SK-N-SH (cell line): ENCODE measurements around the gene EBF3. TPM values are rescaled to one million over a fixed set of nuclear protein-coding genes. Genes with fewer than 3 reads are reported as not detected.

Experiments
- CTCF ChIA-PET: fragments of 300-600, 350-600 bp; formaldehyde crosslinking; extraction: SDS; loops from one replicate; lab custom pipeline; 2021; lab: Yijun Ruan, JAX
- POLR2A ChIA-PET: fragments of 350-600 bp; sonication (Branson Sonifier 250); formaldehyde crosslinking; extraction: SDS; loops from one replicate; lab custom pipeline; 2020; ENCODE audit warnings: antibody characterized with exemption, inconsistent platforms; lab: Yijun Ruan, JAX
- DNase-seq: peaks from one replicate; pipeline ENCODE4 v3.0.0; 2012
- H2AFZ ChIP-seq: fragments of 200-600 bp; sonication (generic); 2 replicates; pipeline ENCODE4 v1.8.1; 2016; ENCODE audit warnings: antibody characterized with exemption, mild to moderate bottlenecking, low read depth
- H3F3A ChIP-seq: fragments of 200-600 bp; sonication (generic); replicated peaks from 2 replicates; pipeline ENCODE3; 2016; ENCODE audit warnings: antibody characterized with exemption, mild to moderate bottlenecking; ENCODE audit not compliant: insufficient read depth
- H3K27ac ChIP-seq, 2 experiments: fragments of 200-500 bp in 1 of 2; fragments of 200-600 bp in 1 of 2; sonication (Bioruptor generic) in 1 of 2; sonication (generic), shearing (Covaris generic) in 1 of 2; 2 replicates each; pipeline versions ENCODE4 v1.5.1 to v1.6.1; 2014 to 2016; ENCODE audit warnings: low read depth in 2 of 2, inconsistent platforms in 1 of 2, low read length in 1 of 2, mild to moderate bottlenecking in 1 of 2, mixed read lengths in 1 of 2
- H3K27me3 ChIP-seq: fragments of 200-600 bp; sonication (generic), shearing (Covaris generic); 2 replicates; pipeline ENCODE4 v1.6.1; 2016; ENCODE audit warnings: mixed run types; ENCODE audit not compliant: insufficient read depth
- H3K36me3 ChIP-seq, 2 experiments: fragments of 200-500 bp in 1 of 2; fragments of 200-600 bp in 1 of 2; sonication (Bioruptor generic) in 1 of 2; sonication (generic) in 1 of 2; replicated peaks in 1 of 2; 2 replicates each; pipeline versions ENCODE3 to v1.5.1; 2014 to 2016; ENCODE audit warnings: low read length in 1 of 2, mild to moderate bottlenecking in 1 of 2; ENCODE audit not compliant: insufficient read depth in 2 of 2, control insufficient read depth in 1 of 2
- H3K4me1 ChIP-seq, 2 experiments: fragments of 200-500 bp in 1 of 2; fragments of 200-600 bp in 1 of 2; sonication (Bioruptor generic) in 1 of 2; sonication (generic), shearing (Covaris generic) in 1 of 2; 2 replicates each; pipeline versions ENCODE4 v1.5.1 to v1.6.1; 2014 to 2016; ENCODE audit warnings: low read depth in 1 of 2, low read length in 1 of 2, mixed run types in 1 of 2; ENCODE audit not compliant: insufficient read depth in 2 of 2, control insufficient read depth in 1 of 2
- H3K4me2 ChIP-seq: fragments of 200-600 bp; sonication (generic), shearing (Covaris generic); 2 replicates; pipeline ENCODE4 v1.6.1; 2017; ENCODE audit warnings: mixed run types
- H3K4me3 ChIP-seq, 2 experiments: fragments of 200-500 bp in 1 of 2; fragments of 200-600 bp in 1 of 2; sonication (Bioruptor generic) in 1 of 2; sonication (generic), shearing (Covaris generic) in 1 of 2; 2 replicates each; pipeline versions ENCODE4 v1.5.1 to v1.8.1; 2014 to 2016; ENCODE audit warnings: low read depth in 2 of 2, inconsistent platforms in 1 of 2, low read length in 1 of 2, mild to moderate bottlenecking in 1 of 2, mixed read lengths in 1 of 2, moderate library complexity in 1 of 2
- H3K79me2 ChIP-seq: fragments of 200-600 bp; sonication (generic); 2 replicates; pipeline ENCODE4 v1.8.1; 2017; ENCODE audit warnings: mild to moderate bottlenecking; ENCODE audit not compliant: insufficient read depth
- H3K9ac ChIP-seq: fragments of 200-600 bp; sonication (generic); 2 replicates; pipeline ENCODE4 v1.6.1; 2017; ENCODE audit warnings: mixed run types
- H3K9me2 ChIP-seq: fragments of 200-600 bp; sonication (generic); 2 replicates; pipeline ENCODE4 v1.6.1; 2017; ENCODE audit warnings: mixed run types
- H3K9me3 ChIP-seq: fragments of 200-600 bp; sonication (generic); 2 replicates; pipeline ENCODE4 v1.6.1; 2017; ENCODE audit warnings: mixed run types, mild to moderate bottlenecking, moderate library complexity
- H4K20me1 ChIP-seq: fragments of 200-600 bp; sonication (generic); 2 replicates; pipeline ENCODE4 v1.6.1; 2017; ENCODE audit warnings: mild to moderate bottlenecking, mixed run types; ENCODE audit not compliant: insufficient read depth
- CHD2 ChIP-seq: fragments of 150-350 bp; IDR thresholded peaks from 2 replicates; pipeline ENCODE4 v1.6.1; 2018; ENCODE audit warnings: low read length; ENCODE audit not compliant: partially characterized antibody
- ELF1 ChIP-seq: IDR thresholded peaks from 2 replicates; pipeline ENCODE4 v1.4.0; 2012
- EZH2phosphoT487 ChIP-seq: fragments of 200-600 bp; sonication (generic); IDR thresholded peaks from 2 replicates; pipeline ENCODE4 v1.6.1; 2017; ENCODE audit warnings: low read depth, mixed run types, mild to moderate bottlenecking, antibody characterized with exemption, moderate library complexity, borderline replicate concordance
- FOSL2 ChIP-seq: IDR thresholded peaks from 2 replicates; pipeline ENCODE4 v1.4.0; 2012; ENCODE audit warnings: low read depth, mild to moderate bottlenecking, moderate library complexity, borderline replicate concordance
- FOXM1 ChIP-seq: IDR thresholded peaks from 2 replicates; pipeline ENCODE4 v1.4.0; 2012; ENCODE audit warnings: low read depth, mild to moderate bottlenecking
- GABPA ChIP-seq: IDR thresholded peaks from 2 replicates; pipeline ENCODE4 v1.4.0; 2012; ENCODE audit warnings: low read depth, mild to moderate bottlenecking
- IRF3 ChIP-seq: fragments of 150-350 bp; IDR thresholded peaks from 2 replicates; pipeline ENCODE4 v1.6.1; 2016; ENCODE audit warnings: mild to moderate bottlenecking, low read depth, low read length
- JUND ChIP-seq: IDR thresholded peaks from 2 replicates; pipeline ENCODE4 v1.4.0; 2012
- MXI1 ChIP-seq: IDR thresholded peaks from 2 replicates; pipeline ENCODE4 v1.6.1; 2012; ENCODE audit warnings: mild to moderate bottlenecking, low read depth, low read length, improper control_type of control experiment
- NRF1 ChIP-seq: IDR thresholded peaks from 2 replicates; pipeline ENCODE4 v1.6.1; 2012; ENCODE audit warnings: low read depth, mild to moderate bottlenecking, low read length
- RCOR1 ChIP-seq: fragments of 150-350 bp; IDR thresholded peaks from 2 replicates; pipeline ENCODE4 v1.6.1; 2017; ENCODE audit warnings: antibody characterized with exemption, low read length
- REST ChIP-seq: IDR thresholded peaks from 2 replicates; pipeline ENCODE4 v1.6.1; 2012; ENCODE audit warnings: mild to moderate bottlenecking, low read depth, low read length, moderate library complexity
- RFX5 ChIP-seq: IDR thresholded peaks from 2 replicates; pipeline ENCODE4 v1.6.1; 2012; ENCODE audit warnings: mild to moderate bottlenecking, improper control_type of control experiment, low read length
- SIN3A ChIP-seq: IDR thresholded peaks from 2 replicates; pipeline ENCODE4 v1.6.1; 2012; ENCODE audit warnings: low read depth, mild to moderate bottlenecking, low read length, moderate library complexity, borderline replicate concordance
- TCF12 ChIP-seq: IDR thresholded peaks from 2 replicates; pipeline ENCODE4 v1.4.0; 2012
- USF1 ChIP-seq: IDR thresholded peaks from 2 replicates; pipeline ENCODE4 v1.4.0; 2012; ENCODE audit warnings: low read depth, borderline replicate concordance
- USF2 ChIP-seq: fragments of 150-350 bp; IDR thresholded peaks from 2 replicates; pipeline ENCODE4 v1.6.1; 2017; ENCODE audit warnings: antibody characterized with exemption, low read length, low read depth, borderline replicate concordance
- YY1 ChIP-seq: IDR thresholded peaks from 2 replicates; pipeline ENCODE4 v1.4.0; 2012; ENCODE audit warnings: low read depth, mild to moderate bottlenecking
- ZBTB33 ChIP-seq: IDR thresholded peaks from 2 replicates; pipeline ENCODE4 v1.4.0; 2012; ENCODE audit warnings: low read depth, borderline replicate concordance
- WGBS: methylation state at CpG from one replicate; pipeline ENCODE4 v1.1.6; 2017; ENCODE audit warnings: low lambda C conversion rate; 5-methylcytosine and 5-hydroxymethylcytosine counted together
- polyA plus RNA-seq, 3 experiments: library from polyadenylated mRNA; depleted of rRNA; stranded (reverse); fragments of >200 nt; gene quantifications; 2 replicates each; pipeline ENCODE4 v1.2.3, GENCODE V29; 2012

The EBF3 gene
- polyA plus RNA-seq, 1 of the 3 experiments (the other 2 are of a cell fraction), result not detected

GRCh38 chr10:129938460-129938859, 25.6 kb downstream of the EBF3 start:
- Histone ChIP-seq H4K20me1 (no peaks in the 10 kb centered on the region), H3K27ac (no peak overlapping the region), H3K79me2 (no peaks in the 10 kb centered on the region), H3K4me1 (peaks cover 0 to 22% of the 10 kb centered on the region in 2 experiments; a peak in 1 of 4 replicates), H3K36me3 (no peaks in the 10 kb centered on the region), H3K4me3 (no peak overlapping the region), H3F3A (no peaks in the 10 kb centered on the region), H2AFZ (no peak overlapping the region), H3K9ac (no peak overlapping the region), H3K4me2 (no peak overlapping the region), H3K9me2 (no peaks in the 10 kb centered on the region), H3K27me3 (no peaks in the 10 kb centered on the region), H3K9me3 (no peaks in the 10 kb centered on the region)
- ChIA-PET POLR2A (no interaction called here), CTCF (interaction anchor here (1.2 kb wide), 1 partner anchor 49 kb away, joined by 3 read pairs; no protein-coding TSS in a partner anchor)
- TF ChIP-seq RFX5 (no peak), YY1 (no peak), JUND (no peak), USF1 (no peak), GABPA (no peak), ZBTB33 (no peak), MXI1 (no peak), RCOR1 (no peak), EZH2phosphoT487 (no peak), NRF1 (no peak), CHD2 (no peak), SIN3A (no peak)
- no peak for DNase-seq
- WGBS, result 55% methylated on average over 7 of the region's 8 CpGs

GRCh38 chr10:129937351-129937751, 26.7 kb downstream of the EBF3 start:
- no peak overlapping the region for H3K27ac ChIP-seq
- POLR2A ChIA-PET, result no interaction called here
- 64% methylated on average over 7 of the region's 10 CpGs for WGBS
- no peaks in the 10 kb centered on the region for H4K20me1 ChIP-seq
- no peaks in the 10 kb centered on the region for H3K9me2 ChIP-seq
- CTCF ChIA-PET, result interaction anchor here (0.9 to 2.0 kb wide), 3 partner anchors 20 to 48 kb away, joined by 3 to 5 read pairs (median 3); no protein-coding TSS in a partner anchor
- H3F3A ChIP-seq, result no peaks in the 10 kb centered on the region
- no peaks in the 10 kb centered on the region for H3K9me3 ChIP-seq
- H3K4me1 ChIP-seq, result peaks cover 0 to 22% of the 10 kb centered on the region in 2 experiments; a peak in 1 of 4 replicates
- no peaks in the 10 kb centered on the region for H3K79me2 ChIP-seq
- DNase-seq, result no peak
- H3K4me2 ChIP-seq, result no peak overlapping the region
- no peak overlapping the region for H3K4me3 ChIP-seq
- TF ChIP-seq USF2 (no peak), EZH2phosphoT487 (no peak), REST (no peak), TCF12 (no peak), RCOR1 (no peak), MXI1 (no peak), JUND (no peak), FOXM1 (no peak), IRF3 (no peak), ELF1 (no peak), FOSL2 (no peak), CHD2 (no peak), NRF1 (no peak)
- TF ChIP-seq, all 33 proteins: peak for 0
- H3K36me3 ChIP-seq, result no peaks in the 10 kb centered on the region
- no peak overlapping the region for H2AFZ ChIP-seq
- H3K27me3 ChIP-seq, result no peaks in the 10 kb centered on the region
- no peak overlapping the region for H3K9ac ChIP-seq
